CD4-positive, alpha-beta T cell (primary cell): Measurements from ENCODE around the gene OR13C8. TPM values are rescaled to one million over a fixed set of nuclear protein-coding genes. Genes with fewer than 3 reads are reported as not detected.
"Not testable (repeated sequence)": the region's sequence is repeated elsewhere in the genome, so short reads cannot be mapped to it uniquely, and the experiment has no call there.

Experiments used
- ATAC-seq: fragments of 200-7000 bp; cut with Tn5 transposase; one replicate; pipeline ENCODE4 v1.10.0; 2022; ENCODE audit warnings: mild to moderate bottlenecking; ENCODE audit not compliant: poor library complexity
- CTCF ChIA-PET: fragments of 350-600 bp; sonication (Branson Sonifier 250); formaldehyde crosslinking; loops from one replicate; lab custom pipeline; 2021; ENCODE audit warnings: antibody characterized with exemption, inconsistent platforms; lab: Charles Lee
- POLR2A ChIA-PET: fragments of 350-600 bp; sonication (Branson Sonifier 250); formaldehyde crosslinking; loops from one replicate; lab custom pipeline; 2021; ENCODE audit warnings: antibody characterized with exemption, inconsistent platforms; lab: Charles Lee
- DNase-seq, 14 experiments: peaks; one replicate each; pipeline ENCODE4 v3.0.0-alpha.2; 2013 to 2020; ENCODE audit warnings: mixed read lengths in 2 of 14
- H3K27ac ChIP-seq, 2 donors: one replicate each; pipeline versions ENCODE4 v1.5.1 to v1.7.0; 2013; ENCODE audit warnings: low read length in 2 of 2, low read depth in 1 of 2, mild to moderate bottlenecking in 1 of 2
- H3K27me3 ChIP-seq, 2 experiments: 1 replicate in 1 of 2; 2 replicates in 1 of 2; pipeline versions ENCODE4 v1.6.1 to v1.7.0; 2013; ENCODE audit warnings: low read length in 2 of 2, control low read depth in 1 of 2, mild to moderate bottlenecking in 1 of 2, moderate library complexity in 1 of 2; ENCODE audit not compliant: insufficient read depth in 2 of 2, control insufficient read depth in 1 of 2
- H3K36me3 ChIP-seq: one replicate; pipeline ENCODE4 v1.6.1; 2013; ENCODE audit warnings: low read length, control low read depth; ENCODE audit not compliant: insufficient read depth
- H3K4me1 ChIP-seq: one replicate; pipeline ENCODE4 v1.6.1; 2013; ENCODE audit warnings: low read length, control low read depth; ENCODE audit not compliant: insufficient read depth
- H3K4me3 ChIP-seq: one replicate; pipeline ENCODE4 v1.5.1; 2013; ENCODE audit warnings: mild to moderate bottlenecking, low read length, moderate library complexity
- H3K9me3 ChIP-seq, 2 experiments: 1 replicate in 1 of 2; 2 replicates in 1 of 2; pipeline versions ENCODE4 v1.6.1 to v1.7.0; 2013; ENCODE audit warnings: low read length in 2 of 2, mild to moderate bottlenecking in 2 of 2, control low read depth in 1 of 2, moderate library complexity in 1 of 2; ENCODE audit not compliant: control insufficient read depth in 1 of 2, insufficient read depth in 1 of 2
- H3K27ac Mint-ChIP-seq: one replicate; pipeline ENCODE4 v1.8.0; 2020; ENCODE audit warnings: mixed read lengths
- H3K27me3 Mint-ChIP-seq: one replicate; pipeline ENCODE4 v1.8.0; 2021; ENCODE audit warnings: mixed read lengths
- H3K36me3 Mint-ChIP-seq: one replicate; pipeline ENCODE4 v1.8.0; 2021; ENCODE audit warnings: low read depth, mixed read lengths
- H3K4me1 Mint-ChIP-seq: one replicate; pipeline ENCODE4 v1.8.0; 2021; ENCODE audit warnings: low read depth, mixed read lengths
- H3K4me3 Mint-ChIP-seq: one replicate; pipeline ENCODE4 v1.8.0; 2020; ENCODE audit warnings: mild to moderate bottlenecking, mixed read lengths
- H3K9me3 Mint-ChIP-seq: one replicate; pipeline ENCODE4 v1.8.0; 2020; ENCODE audit warnings: mixed read lengths
- intact Hi-C, 2 experiments: fragments of 100-400 bp; cut with DNase I in 1 of 2; cut with micrococcal nuclease in 1 of 2; formaldehyde crosslinking; loops; one replicate each; pipeline versions ENCODE4 v1.15.1 to v1.9.0; 2023 to 2025; cut with DNase I, micrococcal nuclease
- total RNA-seq, 174 experiments: library from RNA in 2 of 174; stranded (reverse) in 2 of 174; gene quantifications; one replicate each; pipeline ENCODE4 v1.2.3 and lab custom pipeline; 2021 to 2026
- TF ChIP-seq, protein P1 (sequence below): fragments of 200-600 bp; IDR thresholded peaks from one replicate; pipeline ENCODE4 v1.8.0; 2022; ENCODE audit warnings: antibody characterized with exemption, mild to moderate bottlenecking

OR13C8 gene
- total RNA-seq, 2 experiments from 2014 or later: not detected

DNA sequence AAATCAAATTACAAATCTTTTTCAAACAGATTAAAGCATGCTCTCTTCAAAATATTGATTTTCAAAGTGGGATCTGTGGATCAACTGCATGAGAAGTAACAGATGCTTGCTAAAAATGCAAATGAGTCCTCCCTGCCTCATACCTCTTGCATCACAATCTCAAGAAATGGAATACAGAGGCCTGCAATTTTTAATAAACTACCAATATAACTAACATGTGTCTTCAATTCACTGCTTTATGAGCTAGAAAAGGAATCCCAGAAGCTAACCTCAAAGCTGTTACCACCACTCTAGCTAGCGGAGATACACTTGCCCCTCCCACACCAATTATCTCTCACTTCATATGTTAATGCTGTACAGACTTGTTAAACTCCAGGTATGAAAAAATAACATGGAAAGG is 20.7 kb downstream of the OR13C8 start:
- CTCF ChIA-PET: no interaction called here
- no peak for ATAC-seq

DNA sequence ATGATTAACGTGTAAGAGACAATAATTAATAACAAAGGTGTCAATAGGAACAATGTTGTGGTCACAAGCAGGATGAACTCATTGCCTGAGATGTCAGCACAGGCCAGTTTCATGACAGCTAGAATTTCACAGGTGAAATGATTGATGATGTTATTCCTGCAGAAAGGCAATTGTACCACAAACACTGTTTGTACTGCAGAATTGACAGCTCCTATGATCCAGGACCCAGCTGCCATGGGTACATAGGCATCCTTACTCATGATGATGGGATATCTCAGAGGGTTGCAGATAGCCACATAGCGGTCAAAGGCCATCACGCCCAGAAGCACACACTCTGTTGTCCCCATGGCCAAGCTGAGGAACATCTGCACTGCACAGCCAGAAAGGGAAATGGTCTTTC is 29.8 kb downstream of the OR13C8 start:
- H3K27me3 ChIP-seq, H3K9me3 Mint-ChIP-seq, H3K4me3 Mint-ChIP-seq, POLR2A ChIA-PET, H3K36me3 ChIP-seq, H3K4me1 Mint-ChIP-seq, DNase-seq, H3K4me1 ChIP-seq, intact Hi-C loops, H3K27ac Mint-ChIP-seq, ATAC-seq, CTCF ChIA-PET, H3K36me3 Mint-ChIP-seq, H3K4me3 ChIP-seq, H3K9me3 ChIP-seq, H3K27me3 Mint-ChIP-seq, H3K27ac ChIP-seq: not testable (repeated sequence)

More for the DNA sequence above, 20.7 kb downstream of the OR13C8 start:
- H3K27me3 Mint-ChIP-seq: no peaks in the 10 kb centered on the region
- no peaks in the 10 kb centered on the region for H3K27me3 ChIP-seq
- H3K4me3 ChIP-seq: no peak overlapping the region
- H3K36me3 ChIP-seq: no peaks in the 10 kb centered on the region
- no peaks in the 10 kb centered on the region for H3K4me1 Mint-ChIP-seq
- no peaks in the 10 kb centered on the region for H3K4me1 ChIP-seq
- no peaks in the 10 kb centered on the region for H3K9me3 ChIP-seq
- H3K36me3 Mint-ChIP-seq: no peaks in the 10 kb centered on the region
- H3K27ac ChIP-seq: no peak overlapping the region
- TF ChIP-seq, protein P1, sequence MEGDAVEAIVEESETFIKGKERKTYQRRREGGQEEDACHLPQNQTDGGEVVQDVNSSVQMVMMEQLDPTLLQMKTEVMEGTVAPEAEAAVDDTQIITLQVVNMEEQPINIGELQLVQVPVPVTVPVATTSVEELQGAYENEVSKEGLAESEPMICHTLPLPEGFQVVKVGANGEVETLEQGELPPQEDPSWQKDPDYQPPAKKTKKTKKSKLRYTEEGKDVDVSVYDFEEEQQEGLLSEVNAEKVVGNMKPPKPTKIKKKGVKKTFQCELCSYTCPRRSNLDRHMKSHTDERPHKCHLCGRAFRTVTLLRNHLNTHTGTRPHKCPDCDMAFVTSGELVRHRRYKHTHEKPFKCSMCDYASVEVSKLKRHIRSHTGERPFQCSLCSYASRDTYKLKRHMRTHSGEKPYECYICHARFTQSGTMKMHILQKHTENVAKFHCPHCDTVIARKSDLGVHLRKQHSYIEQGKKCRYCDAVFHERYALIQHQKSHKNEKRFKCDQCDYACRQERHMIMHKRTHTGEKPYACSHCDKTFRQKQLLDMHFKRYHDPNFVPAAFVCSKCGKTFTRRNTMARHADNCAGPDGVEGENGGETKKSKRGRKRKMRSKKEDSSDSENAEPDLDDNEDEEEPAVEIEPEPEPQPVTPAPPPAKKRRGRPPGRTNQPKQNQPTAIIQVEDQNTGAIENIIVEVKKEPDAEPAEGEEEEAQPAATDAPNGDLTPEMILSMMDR: no peak
- intact Hi-C loops: no loop called here
- DNase-seq: no peak
- H3K9me3 Mint-ChIP-seq: peaks cover 5% of the 10 kb centered on the region
- no peak overlapping the region for H3K4me3 Mint-ChIP-seq
- POLR2A ChIA-PET: no interaction called here
- no peak overlapping the region for H3K27ac Mint-ChIP-seq

DNA sequence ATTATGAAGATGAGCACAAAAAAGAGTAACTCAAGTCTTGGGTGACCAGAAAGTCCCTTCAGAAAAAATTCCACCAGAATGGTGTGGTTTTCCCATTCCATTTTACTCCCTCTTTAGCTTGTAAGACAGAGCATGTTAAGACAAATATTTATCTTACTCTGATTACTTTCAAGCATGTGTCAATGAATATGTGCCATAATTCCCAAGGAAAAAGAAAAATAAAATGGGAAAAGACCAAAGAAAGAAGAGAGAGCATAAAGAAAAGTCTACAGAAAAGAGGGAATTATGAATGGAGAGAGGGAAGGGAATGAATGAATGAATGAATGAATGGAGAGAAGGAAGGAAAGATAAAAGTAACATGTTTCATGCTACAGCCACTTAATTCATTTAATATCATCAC is 30.3 kb downstream of the OR13C8 start, which contains the start of gene OR13C5:
TSS of gene OR13C5 (minus strand) at position 101 of the 400 bp plus-strand sequence. CDS start at position 101, 0 bp downstream.
- H3K9me3 ChIP-seq, H3K4me3 Mint-ChIP-seq, H3K27ac Mint-ChIP-seq, H3K27me3 ChIP-seq, H3K4me1 Mint-ChIP-seq, H3K27me3 Mint-ChIP-seq, H3K36me3 Mint-ChIP-seq, H3K4me1 ChIP-seq, POLR2A ChIA-PET, CTCF ChIA-PET, DNase-seq, H3K27ac ChIP-seq, H3K4me3 ChIP-seq, intact Hi-C loops, ATAC-seq, H3K9me3 Mint-ChIP-seq, H3K36me3 ChIP-seq: not testable (repeated sequence)

DNA sequence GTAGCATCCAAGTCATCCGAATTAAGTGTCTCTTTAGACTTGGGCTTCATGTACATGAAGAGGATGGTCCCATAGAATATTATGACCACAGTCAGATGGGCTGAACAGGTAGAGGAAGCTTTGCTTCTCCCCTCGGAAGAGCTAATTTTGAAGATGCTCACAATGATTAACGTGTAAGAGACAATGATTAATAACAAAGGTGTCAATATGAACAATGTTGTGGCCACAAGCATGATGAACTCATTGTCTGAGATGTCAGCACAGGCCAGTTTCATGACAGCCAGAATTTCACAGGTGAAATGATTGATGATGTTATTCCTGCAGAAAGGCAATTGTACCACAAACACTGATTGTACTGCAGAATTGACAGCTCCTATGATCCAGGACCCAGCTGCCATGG is 35.8 kb downstream of the OR13C8 start:
- Histone ChIP-seq H3K9me3 (no peaks in the 10 kb centered on the region), H3K4me1 (no peaks in the 10 kb centered on the region), H3K4me3 (no peak overlapping the region), H3K27ac (no peak overlapping the region), H3K36me3 (no peaks in the 10 kb centered on the region), H3K27me3 (no peaks in the 10 kb centered on the region)
- Mint-ChIP-seq H3K27ac (no peak overlapping the region), H3K36me3 (no peaks in the 10 kb centered on the region), H3K4me3 (no peak overlapping the region), H3K4me1 (no peaks in the 10 kb centered on the region), H3K27me3 (peaks cover 5% of the 10 kb centered on the region), H3K9me3 (no peaks in the 10 kb centered on the region)
- ChIA-PET POLR2A (no interaction called here), CTCF (no interaction called here)
- no peak for DNase-seq
- intact Hi-C loops: no loop called here
- TF ChIP-seq, protein P1: no peak
- ATAC-seq: no peak

DNA sequence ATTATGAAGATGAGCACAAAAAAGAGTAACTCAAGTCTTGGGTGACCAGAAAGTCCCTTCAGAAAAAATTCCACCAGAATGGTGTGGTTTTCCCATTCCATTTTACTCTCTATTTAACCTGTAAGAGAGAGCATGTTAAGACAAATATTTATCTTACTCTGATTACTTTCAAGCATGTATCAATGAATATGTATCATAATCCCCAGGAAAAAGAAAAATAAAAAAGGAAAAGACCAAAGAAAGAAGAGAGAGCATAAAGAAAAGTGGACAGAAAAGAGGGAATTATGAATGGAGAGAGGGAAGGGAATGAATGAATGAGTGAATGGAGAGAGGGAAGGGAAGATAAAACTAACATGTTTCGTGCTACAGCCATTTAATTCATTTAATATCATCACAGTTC is 36.6 kb downstream of the OR13C8 start, which contains the start of gene OR13C2:
TSS of gene OR13C2 (minus strand) at position 101 of the 400 bp plus-strand sequence. CDS start at position 101, 0 bp downstream.
- H3K27me3 ChIP-seq, intact Hi-C loops, POLR2A ChIA-PET, DNase-seq, H3K36me3 Mint-ChIP-seq, H3K9me3 ChIP-seq, H3K36me3 ChIP-seq, H3K4me3 ChIP-seq, H3K27ac Mint-ChIP-seq, H3K27ac ChIP-seq, H3K9me3 Mint-ChIP-seq, H3K4me1 Mint-ChIP-seq, H3K27me3 Mint-ChIP-seq, CTCF ChIA-PET, H3K4me1 ChIP-seq, H3K4me3 Mint-ChIP-seq, ATAC-seq: not testable (repeated sequence)
